BE2C (cell line): Measurements from ENCODE around the gene GALNT17.

Experiments used
- DNase-seq: peaks from one replicate; pipeline ENCODE4 v3.0.0-alpha.2; 2020
- H3K27me3 ChIP-seq: fragments of 250-450 bp; sonication (Bioruptor Pico); 2 replicates; pipeline ENCODE4 v1.5.1; 2020; ENCODE audit warnings: mild to moderate bottlenecking
- H3K36me3 ChIP-seq: fragments of 250-450 bp; sonication (Bioruptor Pico); 2 replicates; pipeline ENCODE4 v1.5.1; 2020; ENCODE audit warnings: mild to moderate bottlenecking
- H3K4me1 ChIP-seq: fragments of 250-450 bp; sonication (Bioruptor Pico); 2 replicates; pipeline ENCODE4 v1.5.1; 2020
- H3K4me3 ChIP-seq: 2 replicates; pipeline ENCODE4 v1.5.1; 2011; ENCODE audit warnings: low read depth, low read length
- H3K9me3 ChIP-seq: fragments of 250-450 bp; sonication (Bioruptor Pico); 2 replicates; pipeline ENCODE4 v1.5.1; 2020
- TF ChIP-seq, protein P1 (sequence below): IDR thresholded peaks from 2 replicates; pipeline ENCODE4 v1.5.1; 2012; ENCODE audit warnings: mild to moderate bottlenecking, low read depth, low read length

GALNT17 gene

DNA sequence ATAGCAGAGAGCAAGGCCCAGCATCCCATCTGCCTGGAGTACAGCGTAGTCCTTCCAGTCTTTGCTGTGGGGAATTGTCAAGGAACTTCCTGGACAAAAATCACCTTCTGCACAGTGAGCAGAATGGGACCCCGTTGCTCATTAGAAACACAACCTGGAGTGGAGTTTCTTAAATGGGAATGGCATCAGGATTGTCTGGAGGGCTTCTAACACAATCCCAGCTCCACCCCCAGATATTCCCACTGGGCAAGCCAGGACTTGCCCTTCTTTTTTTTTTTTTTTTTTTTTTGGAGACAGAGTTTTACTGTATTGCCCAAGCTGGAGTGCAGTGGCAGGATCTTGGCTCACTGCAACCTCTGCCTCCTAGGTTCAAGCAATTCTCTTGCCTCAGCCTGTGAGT, 356.4 kb downstream of the GALNT17 start:
- TF ChIP-seq, protein P1, sequence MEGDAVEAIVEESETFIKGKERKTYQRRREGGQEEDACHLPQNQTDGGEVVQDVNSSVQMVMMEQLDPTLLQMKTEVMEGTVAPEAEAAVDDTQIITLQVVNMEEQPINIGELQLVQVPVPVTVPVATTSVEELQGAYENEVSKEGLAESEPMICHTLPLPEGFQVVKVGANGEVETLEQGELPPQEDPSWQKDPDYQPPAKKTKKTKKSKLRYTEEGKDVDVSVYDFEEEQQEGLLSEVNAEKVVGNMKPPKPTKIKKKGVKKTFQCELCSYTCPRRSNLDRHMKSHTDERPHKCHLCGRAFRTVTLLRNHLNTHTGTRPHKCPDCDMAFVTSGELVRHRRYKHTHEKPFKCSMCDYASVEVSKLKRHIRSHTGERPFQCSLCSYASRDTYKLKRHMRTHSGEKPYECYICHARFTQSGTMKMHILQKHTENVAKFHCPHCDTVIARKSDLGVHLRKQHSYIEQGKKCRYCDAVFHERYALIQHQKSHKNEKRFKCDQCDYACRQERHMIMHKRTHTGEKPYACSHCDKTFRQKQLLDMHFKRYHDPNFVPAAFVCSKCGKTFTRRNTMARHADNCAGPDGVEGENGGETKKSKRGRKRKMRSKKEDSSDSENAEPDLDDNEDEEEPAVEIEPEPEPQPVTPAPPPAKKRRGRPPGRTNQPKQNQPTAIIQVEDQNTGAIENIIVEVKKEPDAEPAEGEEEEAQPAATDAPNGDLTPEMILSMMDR: no peak
- no peaks in the 10 kb centered on the region for H3K36me3 ChIP-seq
- no peaks in the 10 kb centered on the region for H3K4me1 ChIP-seq
- H3K9me3 ChIP-seq: no peaks in the 10 kb centered on the region; the same call in 1 of the 2 replicates
- DNase-seq: no peak
- no peak overlapping the region for H3K4me3 ChIP-seq
- no peaks in the 10 kb centered on the region for H3K27me3 ChIP-seq

DNA sequence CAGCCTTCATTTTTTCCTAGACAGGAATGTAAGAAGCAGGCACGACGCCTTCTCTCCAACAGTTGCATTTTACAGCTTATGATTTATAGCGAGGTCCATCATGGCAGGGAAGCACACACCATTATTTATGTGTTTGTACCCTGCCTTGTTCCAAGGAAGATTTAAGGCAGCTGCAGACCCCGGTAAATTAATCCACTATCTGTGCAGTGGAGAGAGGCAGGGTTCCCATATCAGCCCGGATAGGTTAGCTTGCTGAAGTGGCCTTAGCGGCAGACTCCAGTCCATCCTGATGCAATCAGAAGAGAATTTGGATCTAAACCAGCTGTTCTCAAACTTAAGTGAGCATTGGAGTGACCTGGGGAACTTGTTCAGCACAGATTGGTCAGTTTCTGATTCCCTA, 359.4 kb downstream of the GALNT17 start:
- Histone ChIP-seq H3K27me3 (no peaks in the 10 kb centered on the region), H3K4me3 (no peak overlapping the region), H3K36me3 (no peaks in the 10 kb centered on the region), H3K9me3 (no peaks in the 10 kb centered on the region; the same call in 1 of the 2 replicates), H3K4me1 (no peaks in the 10 kb centered on the region)
- TF ChIP-seq, protein P1: no peak
- no peak for DNase-seq

- no peak for DNase-seq
- TF ChIP-seq, protein P1: no peak
- H3K36me3 ChIP-seq: no peaks in the 10 kb centered on the region
- no peaks in the 10 kb centered on the region; the same call in 1 of the 2 replicates for H3K9me3 ChIP-seq
- H3K4me3 ChIP-seq: no peak overlapping the region
- no peaks in the 10 kb centered on the region for H3K4me1 ChIP-seq
- H3K27me3 ChIP-seq: no peaks in the 10 kb centered on the region
Observed at GRCh38 chr7:71495828-71496227, 363.9 kb downstream of the GALNT17 start.

GRCh38 chr7:71497256-71497946, 365.5 kb downstream of the GALNT17 start:
- no peaks in the 10 kb centered on the region for H3K36me3 ChIP-seq
- TF ChIP-seq, protein P1: no peak
- no peaks in the 10 kb centered on the region; the same call in 1 of the 2 replicates for H3K9me3 ChIP-seq
- H3K27me3 ChIP-seq: no peaks in the 10 kb centered on the region
- DNase-seq: no peak
- no peaks in the 10 kb centered on the region for H3K4me1 ChIP-seq
- no peak overlapping the region for H3K4me3 ChIP-seq

DNA sequence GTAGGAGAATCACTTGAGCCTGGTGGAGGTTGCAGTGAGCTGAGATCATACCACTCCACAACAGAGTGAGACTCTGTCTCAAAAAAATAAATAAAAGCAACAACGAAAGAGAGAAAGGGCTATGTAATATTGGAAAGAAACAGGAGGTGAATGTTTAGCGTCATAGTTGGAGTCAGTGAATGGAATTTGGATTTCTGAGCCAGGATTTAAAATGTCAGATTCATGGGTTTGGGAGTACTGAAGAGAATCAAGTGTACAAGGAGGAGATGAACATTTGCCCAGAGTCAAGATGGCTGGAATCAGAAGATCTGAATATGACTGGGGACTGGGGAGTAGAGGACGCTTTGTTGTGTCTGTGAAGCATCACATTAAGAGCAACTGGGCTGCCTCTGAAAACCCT, 366.4 kb downstream of the GALNT17 start:
- no peak for DNase-seq
- TF ChIP-seq, protein P1: no peak
- Histone ChIP-seq H3K9me3 (no peaks in the 10 kb centered on the region; the same call in 1 of the 2 replicates), H3K36me3 (no peaks in the 10 kb centered on the region), H3K4me1 (no peaks in the 10 kb centered on the region), H3K4me3 (no peak overlapping the region), H3K27me3 (no peaks in the 10 kb centered on the region)

- no peaks in the 10 kb centered on the region for H3K36me3 ChIP-seq
- no peak overlapping the region for H3K4me3 ChIP-seq
- H3K4me1 ChIP-seq: no peaks in the 10 kb centered on the region
- H3K9me3 ChIP-seq: no peaks in the 10 kb centered on the region; the same call in 1 of the 2 replicates
- H3K27me3 ChIP-seq: no peaks in the 10 kb centered on the region
- DNase-seq: no peak
- TF ChIP-seq, protein P1: no peak
Observed at GRCh38 chr7:71504697-71505441, 372.9 kb downstream of the GALNT17 start.
